Hepatocyte (in vitro differentiated cells): ENCODE measurements around the gene SERINC4. TPM values are rescaled to one million over a fixed set of nuclear protein-coding genes. Genes with fewer than 3 reads are reported as not detected.
"Not testable (repeated sequence)": the region's sequence is repeated elsewhere in the genome, so short reads cannot be mapped to it uniquely, and the experiment has no call there.

Experiments used
- DNase-seq: peaks from one replicate; pipeline ENCODE4 v3.0.0-alpha.2; 2016; ENCODE audit warnings: low spot score
- H2AFZ ChIP-seq: fragments of 200-600 bp; sonication (generic); 2 replicates; pipeline ENCODE4 v1.6.0; 2016; ENCODE audit warnings: antibody characterized with exemption, mild to moderate bottlenecking
- H3K27ac ChIP-seq: fragments of 200-600 bp; sonication (generic); 2 replicates; pipeline ENCODE4 v1.5.1; 2016; ENCODE audit warnings: mild to moderate bottlenecking
- H3K27me3 ChIP-seq: fragments of 200-600 bp; sonication (generic); 2 replicates; pipeline ENCODE4 v1.6.1; 2016
- H3K36me3 ChIP-seq: fragments of 200-600 bp; sonication (generic); replicated peaks from 2 replicates; pipeline ENCODE4 v1.5.1; 2016; ENCODE audit warnings: low read depth; ENCODE audit not compliant: insufficient read depth
- H3K4me1 ChIP-seq: fragments of 200-600 bp; sonication (generic); 2 replicates; pipeline ENCODE4 v1.5.1; 2016; ENCODE audit warnings: mild to moderate bottlenecking, moderate library complexity; ENCODE audit not compliant: insufficient read depth
- H3K4me2 ChIP-seq: fragments of 200-600 bp; sonication (generic); 2 replicates; pipeline ENCODE4 v1.6.0; 2016
- H3K4me3 ChIP-seq: fragments of 200-600 bp; sonication (generic); 2 replicates; pipeline ENCODE4 v1.5.1; 2016; ENCODE audit warnings: mild to moderate bottlenecking
- H3K79me2 ChIP-seq: fragments of 200-600 bp; sonication (generic); 2 replicates; pipeline ENCODE4 v1.6.0; 2017; ENCODE audit warnings: mild to moderate bottlenecking
- H3K9me2 ChIP-seq: fragments of 200-600 bp; sonication (generic); replicated peaks from 2 replicates; pipeline ENCODE4 v1.6.0; 2017; ENCODE audit warnings: mild to moderate bottlenecking; ENCODE audit not compliant: insufficient read depth
- H3K9me3 ChIP-seq: fragments of 200-600 bp; sonication (generic); 2 replicates; pipeline ENCODE4 v1.5.1; 2016; ENCODE audit warnings: low read depth, mild to moderate bottlenecking
- H4K20me1 ChIP-seq: fragments of 200-600 bp; sonication (generic); 2 replicates; pipeline ENCODE4 v1.6.0; 2016; ENCODE audit warnings: mild to moderate bottlenecking; ENCODE audit not compliant: insufficient read depth, poor library complexity, severe bottlenecking
- EZH2 ChIP-seq: fragments of 200-600 bp; sonication (generic); IDR thresholded peaks from 2 replicates; pipeline ENCODE4 v1.6.1; 2016; ENCODE audit warnings: antibody characterized with exemption, mild to moderate bottlenecking, borderline replicate concordance
- EZH2phosphoT487 ChIP-seq: fragments of 200-600 bp; sonication (generic); IDR thresholded peaks from one replicate; pipeline ENCODE4 v1.6.1; 2018; ENCODE audit warnings: antibody characterized with exemption, mild to moderate bottlenecking, low read depth, moderate library complexity; ENCODE audit not compliant: unreplicated experiment, severe bottlenecking
- WGBS: methylation state at CpG from one replicate; pipeline ENCODE4 v1.1.6; 2016; ENCODE audit warnings: low lambda C conversion rate; ENCODE audit errors: missing lambda C conversion rate; 5-methylcytosine and 5-hydroxymethylcytosine counted together
- polyA plus RNA-seq: library from polyadenylated mRNA; unstranded; fragments of >200 nt; fragmentation: Nextera tagmentation; extraction: Ambion mirVana; gene quantifications from 2 replicates; pipeline ENCODE4 v1.2.1, GENCODE V29; 2016
- total RNA-seq: library from RNA; depleted of rRNA; stranded (reverse); fragments of >200 nt; gene quantifications from 2 replicates; pipeline ENCODE4 v1.2.3, GENCODE V29; 2014
- TF ChIP-seq, protein P1 (sequence below): fragments of 200-600 bp; sonication (generic); IDR thresholded peaks from 2 replicates; pipeline ENCODE4 v1.5.1; 2016; ENCODE audit warnings: antibody characterized with exemption, mild to moderate bottlenecking; ENCODE audit not compliant: poor library complexity

SERINC4 gene
- total and polyA plus RNA-seq, 2 experiments from 2014 or later = 0.10 TPM; not detected in 1

DNA sequence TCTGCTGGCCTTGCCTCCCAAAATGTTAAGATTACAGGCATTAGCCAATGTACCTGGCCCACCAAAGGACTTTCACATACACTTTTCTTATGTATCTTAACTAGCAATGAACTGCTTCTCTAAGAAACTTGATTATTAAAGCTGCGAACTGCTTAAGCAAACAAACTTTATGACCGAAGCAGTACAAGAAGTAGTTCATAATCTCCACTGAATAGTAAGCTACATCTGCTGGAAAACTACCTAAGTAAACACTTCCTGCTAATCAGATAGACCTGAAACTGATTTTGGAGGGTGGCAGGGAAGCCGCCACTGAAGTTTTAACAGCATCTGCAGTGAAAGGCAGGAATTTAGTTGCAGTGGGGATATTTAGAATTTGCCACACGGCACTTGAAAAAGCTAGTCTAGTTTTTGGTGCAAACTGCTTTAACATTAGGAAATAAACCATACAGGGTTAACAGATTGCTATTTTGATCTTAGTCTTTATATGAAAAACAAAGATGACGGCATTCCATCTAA is 8.5 kb upstream of the SERINC4 start:
- H3K27ac ChIP-seq = no peak overlapping the region
- no peaks in the 10 kb centered on the region for H4K20me1 ChIP-seq
- 91% methylated on average over 5 of the region's 5 CpGs for WGBS
- H3K9me2 ChIP-seq = no peaks in the 10 kb centered on the region
- H3K27me3 ChIP-seq = no peaks in the 10 kb centered on the region
- no peak overlapping the region for H3K4me3 ChIP-seq
- no peaks in the 10 kb centered on the region for H3K79me2 ChIP-seq
- H2AFZ ChIP-seq = no peak overlapping the region
- TF ChIP-seq, protein P1, sequence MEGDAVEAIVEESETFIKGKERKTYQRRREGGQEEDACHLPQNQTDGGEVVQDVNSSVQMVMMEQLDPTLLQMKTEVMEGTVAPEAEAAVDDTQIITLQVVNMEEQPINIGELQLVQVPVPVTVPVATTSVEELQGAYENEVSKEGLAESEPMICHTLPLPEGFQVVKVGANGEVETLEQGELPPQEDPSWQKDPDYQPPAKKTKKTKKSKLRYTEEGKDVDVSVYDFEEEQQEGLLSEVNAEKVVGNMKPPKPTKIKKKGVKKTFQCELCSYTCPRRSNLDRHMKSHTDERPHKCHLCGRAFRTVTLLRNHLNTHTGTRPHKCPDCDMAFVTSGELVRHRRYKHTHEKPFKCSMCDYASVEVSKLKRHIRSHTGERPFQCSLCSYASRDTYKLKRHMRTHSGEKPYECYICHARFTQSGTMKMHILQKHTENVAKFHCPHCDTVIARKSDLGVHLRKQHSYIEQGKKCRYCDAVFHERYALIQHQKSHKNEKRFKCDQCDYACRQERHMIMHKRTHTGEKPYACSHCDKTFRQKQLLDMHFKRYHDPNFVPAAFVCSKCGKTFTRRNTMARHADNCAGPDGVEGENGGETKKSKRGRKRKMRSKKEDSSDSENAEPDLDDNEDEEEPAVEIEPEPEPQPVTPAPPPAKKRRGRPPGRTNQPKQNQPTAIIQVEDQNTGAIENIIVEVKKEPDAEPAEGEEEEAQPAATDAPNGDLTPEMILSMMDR = no peak
- TF ChIP-seq EZH2 (no peak), EZH2phosphoT487 (no peak)
- H3K4me2 ChIP-seq = no peak overlapping the region
- no peaks in the 10 kb centered on the region for H3K4me1 ChIP-seq
- H3K9me3 ChIP-seq = no peaks in the 10 kb centered on the region
- no peak for DNase-seq
- no peaks in the 10 kb centered on the region for H3K36me3 ChIP-seq

DNA sequence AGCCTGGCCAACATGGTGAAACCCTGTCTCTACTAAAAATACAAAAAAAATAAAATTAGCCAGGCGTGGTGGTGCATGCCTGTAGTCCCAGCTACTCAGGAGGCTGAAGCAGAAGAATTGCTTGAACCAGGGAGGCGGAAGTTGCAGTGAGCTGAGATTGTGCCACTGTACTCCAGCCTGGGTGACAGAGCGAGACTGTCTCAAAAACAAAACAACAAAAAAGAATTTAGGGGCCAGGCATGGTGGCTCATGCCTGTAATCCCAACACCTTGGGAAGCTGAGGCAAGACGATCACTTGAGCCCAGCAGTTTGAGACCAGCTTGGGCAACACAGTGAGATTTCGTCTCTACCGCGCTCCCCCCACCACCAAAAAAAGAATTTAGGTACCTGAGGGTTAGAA is 2.7 kb upstream of the SERINC4 start:
- 96% methylated on average over 7 of the region's 7 CpGs for WGBS
- not testable (repeated sequence) for DNase-seq, H4K20me1 ChIP-seq, H3K4me3 ChIP-seq, H3K27me3 ChIP-seq, H3K4me2 ChIP-seq, H3K36me3 ChIP-seq, H2AFZ ChIP-seq, H3K27ac ChIP-seq, H3K9me2 ChIP-seq, H3K9me3 ChIP-seq
- Histone ChIP-seq H3K79me2 (peaks cover 16% of the 10 kb centered on the region), H3K4me1 (peaks cover 24% of the 10 kb centered on the region)

DNA sequence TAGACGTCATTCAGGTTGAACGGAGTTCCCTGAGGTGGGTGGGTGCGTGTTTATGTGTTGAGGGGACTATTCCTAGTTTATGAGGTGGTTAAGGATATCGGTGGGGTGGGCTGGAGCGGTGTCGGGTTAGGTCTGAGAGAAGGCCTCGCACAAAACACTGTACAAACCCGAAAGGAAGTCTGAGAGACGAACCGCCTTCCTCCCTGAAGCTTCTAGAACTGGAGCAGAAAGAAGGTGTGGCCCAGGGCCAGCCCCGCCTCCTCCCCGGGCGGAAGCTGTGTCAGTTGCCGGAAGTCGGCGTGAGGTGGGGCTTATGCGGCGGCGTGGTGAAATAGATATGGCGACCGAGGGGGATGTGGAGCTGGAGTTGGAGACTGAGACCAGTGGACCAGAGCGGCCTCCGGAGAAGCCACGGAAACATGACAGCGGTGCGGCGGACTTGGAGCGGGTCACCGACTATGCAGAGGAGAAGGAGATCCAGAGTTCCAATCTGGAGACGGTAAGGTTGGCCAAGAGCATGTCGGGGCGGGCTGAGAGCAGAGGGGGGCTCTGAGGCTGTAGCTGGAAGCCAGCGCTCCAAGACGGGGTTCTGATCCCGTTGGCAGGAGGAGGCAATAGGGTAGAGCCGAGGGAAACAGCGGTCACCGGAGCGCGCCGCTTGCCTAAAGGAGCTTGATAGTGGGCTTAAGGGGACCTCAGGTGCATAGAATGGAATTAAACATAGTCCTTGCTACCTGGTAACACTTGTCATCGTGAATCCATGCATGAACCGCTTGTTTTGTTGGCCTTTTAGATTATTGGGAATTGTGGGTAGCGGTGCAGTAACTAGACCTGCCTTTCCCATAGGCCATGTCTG is 494 bp upstream of the SERINC4 start, which contains the start of gene HYPK:
TSS of gene HYPK (plus strand) at position 314 of the 856 bp plus-strand sequence. CDS start at position 338, 24 bp downstream.
- TF ChIP-seq EZH2 (no peak), EZH2phosphoT487 (no peak)
- TF ChIP-seq, protein P1 = no peak
- Histone ChIP-seq H3K9me3 (no peaks in the 10 kb centered on the region), H2AFZ (peak within 1 kb of the TSS; percentile 62), H3K27ac (peak within 1 kb of the TSS; percentile 94), H3K27me3 (no peaks in the 10 kb centered on the region), H3K79me2 (peaks cover 20% of the 10 kb centered on the region), H3K9me2 (no peaks in the 10 kb centered on the region), H3K4me3 (peak within 1 kb of the TSS; percentile 70), H3K36me3 (no peaks in the 10 kb centered on the region), H3K4me2 (peak within 1 kb of the TSS; percentile 90), H3K4me1 (peaks cover 28% of the 10 kb centered on the region), H4K20me1 (no peaks in the 10 kb centered on the region)
- DNase-seq = peak; percentile 95
- 9% methylated on average over 44 of the region's 44 CpGs for WGBS

- Histone ChIP-seq H3K4me1 (peaks cover 37% of the 10 kb centered on the region), H3K27ac (peak overlapping the region; percentile 94), H3K79me2 (peaks cover 31% of the 10 kb centered on the region), H3K27me3 (no peaks in the 10 kb centered on the region), H2AFZ (no peak overlapping the region), H4K20me1 (peaks cover under 1% of the 10 kb centered on the region), H3K9me2 (no peaks in the 10 kb centered on the region), H3K4me2 (peak overlapping the region; percentile 21), H3K9me3 (no peaks in the 10 kb centered on the region), H3K36me3 (no peaks in the 10 kb centered on the region), H3K4me3 (no peak overlapping the region)
- 90% methylated on average over 16 of the region's 16 CpGs for WGBS
- DNase-seq = no peak
- TF ChIP-seq EZH2phosphoT487 = no peak
- TF ChIP-seq, protein P1 = no peak
- no peak for TF ChIP-seq EZH2
Observed at GRCh38 chr15:43799209-43799944, 643 bp downstream of the SERINC4 start.
